Measurements from ENCODE around the gene DPY19L2.
"Not testable (repeated sequence)": the region's sequence is repeated elsewhere in the genome, so short reads cannot be mapped to it uniquely, and the experiment has no call there.

The DPY19L2 gene

GRCh38 chr12:63537838-63538237 is 130.5 kb downstream of the DPY19L2 start:
- DNase-seq, result not testable (repeated sequence)

DNA sequence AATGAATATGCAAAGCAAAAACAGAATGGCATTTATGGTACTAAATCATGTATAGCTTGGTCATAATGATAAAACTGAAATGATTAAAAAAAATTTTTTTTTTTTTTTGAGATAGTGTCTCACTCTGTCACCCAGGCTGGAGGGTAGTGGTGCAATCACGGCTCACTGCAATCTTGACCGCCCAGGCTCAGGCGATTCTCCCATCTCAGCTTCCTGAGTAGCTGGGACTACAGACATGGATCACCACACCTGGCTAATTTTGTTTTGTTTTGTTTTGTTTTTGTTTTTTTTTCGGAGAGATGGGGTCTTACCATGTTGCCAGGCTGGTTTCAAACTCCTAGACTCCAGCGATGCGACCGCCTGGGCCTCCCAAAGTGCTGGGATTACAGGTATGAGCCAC is 138.7 kb downstream of the DPY19L2 start:
- not testable (repeated sequence) for DNase-seq

DNA sequence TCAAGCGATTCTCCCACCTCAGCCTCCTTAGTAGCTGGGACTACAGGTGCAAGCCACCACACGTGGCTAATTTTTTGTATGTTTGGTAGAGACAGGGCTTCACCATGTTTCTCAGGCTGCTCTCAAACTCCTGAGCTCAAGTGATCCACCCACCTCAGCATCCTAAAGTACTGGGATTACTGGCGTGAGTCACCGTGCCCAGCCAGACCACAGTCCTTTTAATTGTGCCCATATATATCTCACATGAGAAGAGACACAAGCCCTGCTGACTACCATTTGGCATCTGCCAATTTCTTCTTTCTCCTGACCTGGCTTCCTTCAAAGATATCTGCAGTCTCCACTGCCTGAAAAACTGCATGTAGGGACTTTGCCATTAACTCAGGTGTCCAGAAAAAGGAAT is 142.5 kb downstream of the DPY19L2 start:
- TF ChIP-seq GATA1 (IDR thresholded peaks at IDR 0.05; ENCODE audit: low read depth, low read length) (no peak), POLR2A (IDR thresholded peaks at IDR 0.05; ENCODE audit: low read length) (no peak)
- DNase-seq, result no peak

- DNase-seq, result no peak
These were observed 146.6 kb downstream of the DPY19L2 start for GRCh38 chr12:63521706-63522105.

More at GRCh38 chr12:63521706-63522105, 146.6 kb downstream of the DPY19L2 start:
- no peak for TF ChIP-seq POLR2A (IDR thresholded peaks at IDR 0.05; ENCODE audit: low read length)
- no peak for TF ChIP-seq GATA1 (IDR thresholded peaks at IDR 0.05; ENCODE audit: low read depth, low read length)

All from erythroblast (primary cell).